GM23338 (cell line): Measurements from ENCODE around the gene VSTM2B. TPM values are rescaled to one million over a fixed set of nuclear protein-coding genes. Genes with fewer than 3 reads are reported as not detected.

Experiments
- ATAC-seq: fragments of 200-7000 bp; cut with Tn5 transposase; 3 replicates; pipeline ENCODE4 v1.9.1; 2020
- DNase-seq: peaks from one replicate; pipeline ENCODE4 v3.0.0-alpha.2; 2015; ENCODE audit warnings: low spot score
- H2AFZ ChIP-seq: fragments of 200-600 bp; sonication (generic); 2 replicates; pipeline ENCODE4 v1.8.0; 2016; ENCODE audit warnings: antibody characterized with exemption, mild to moderate bottlenecking, moderate library complexity
- H3F3A ChIP-seq: fragments of 200-600 bp; sonication (generic); replicated peaks from 2 replicates; pipeline ENCODE4 v1.8.0; 2017; ENCODE audit warnings: antibody characterized with exemption, mixed run types, low read depth
- H3K27ac ChIP-seq: fragments of 200-600 bp; sonication (generic); 2 replicates; pipeline ENCODE4 v1.6.1; 2016; ENCODE audit warnings: low read depth
- H3K27me3 ChIP-seq: fragments of 200-600 bp; sonication (generic); 2 replicates; pipeline ENCODE4 v1.8.0; 2016; ENCODE audit warnings: mild to moderate bottlenecking, mixed run types, moderate library complexity; ENCODE audit not compliant: insufficient read depth
- H3K36me3 ChIP-seq: fragments of 200-600 bp; sonication (generic); 2 replicates; pipeline ENCODE4 v1.8.0; 2016; ENCODE audit warnings: mild to moderate bottlenecking; ENCODE audit not compliant: insufficient read depth
- H3K4me1 ChIP-seq: fragments of 200-600 bp; sonication (generic); 2 replicates; pipeline ENCODE4 v1.8.0; 2016; ENCODE audit warnings: mild to moderate bottlenecking, moderate library complexity; ENCODE audit not compliant: insufficient read depth
- H3K4me2 ChIP-seq: fragments of 200-600 bp; sonication (generic); 2 replicates; pipeline ENCODE4 v1.7.1; 2017; ENCODE audit warnings: mixed run types
- H3K4me3 ChIP-seq: fragments of 200-600 bp; sonication (generic); 2 replicates; pipeline ENCODE4 v1.6.1; 2016; ENCODE audit warnings: mixed run types
- H3K79me2 ChIP-seq: fragments of 200-600 bp; sonication (generic); replicated peaks from 2 replicates; pipeline ENCODE4 v1.8.0; 2017; ENCODE audit warnings: mild to moderate bottlenecking; ENCODE audit not compliant: insufficient read depth
- H3K9me2 ChIP-seq: fragments of 200-600 bp; sonication (generic); 2 replicates; pipeline ENCODE4 v1.8.0; 2017; ENCODE audit not compliant: insufficient read depth
- H4K20me1 ChIP-seq: fragments of 200-600 bp; sonication (generic); replicated peaks from 2 replicates; pipeline ENCODE4 v1.8.0; 2017; ENCODE audit warnings: mild to moderate bottlenecking; ENCODE audit not compliant: insufficient read depth
- H3K27ac Mint-ChIP-seq: 2 replicates; pipeline ENCODE4 v1.8.0; 2020; ENCODE audit warnings: inconsistent platforms, mild to moderate bottlenecking, moderate library complexity, mixed read lengths
- H3K27me3 Mint-ChIP-seq: 3 replicates; pipeline ENCODE4 v1.8.0; 2022; ENCODE audit warnings: low read depth, mild to moderate bottlenecking, moderate library complexity, mixed read lengths, inconsistent platforms; ENCODE audit not compliant: insufficient read depth, poor library complexity
- H3K36me3 Mint-ChIP-seq: 3 replicates; pipeline ENCODE4 v1.8.0; 2021; ENCODE audit warnings: low read depth, mild to moderate bottlenecking, inconsistent platforms, moderate library complexity, mixed read lengths
- H3K4me1 Mint-ChIP-seq: 3 replicates; pipeline ENCODE4 v1.8.0; 2020; ENCODE audit warnings: mild to moderate bottlenecking, inconsistent platforms, mixed read lengths
- H3K4me3 Mint-ChIP-seq: 3 replicates; pipeline ENCODE4 v1.8.0; 2021; ENCODE audit warnings: moderate library complexity, mild to moderate bottlenecking, inconsistent platforms, mixed read lengths
- H3K9me3 Mint-ChIP-seq: 3 replicates; pipeline ENCODE4 v1.8.0; 2020; ENCODE audit warnings: moderate library complexity, mild to moderate bottlenecking, inconsistent platforms, mixed read lengths
- POLR2AphosphoS5 ChIP-seq: IDR thresholded peaks from 2 replicates; pipeline ENCODE4 v1.6.1; 2016; ENCODE audit warnings: antibody characterized with exemption, low read depth
- ZNF462 ChIP-seq: fragments of 250-450 bp; sonication (Bioruptor Pico); IDR thresholded peaks from 2 replicates; pipeline ENCODE4 v1.5.0; 2020; ENCODE audit warnings: mild to moderate bottlenecking, moderate library complexity
- polyA plus RNA-seq: library from polyadenylated mRNA; unstranded; fragments of >200 nt; fragmentation: Nextera tagmentation; extraction: Ambion mirVana; gene quantifications from 2 replicates; pipeline ENCODE4 v1.2.1, GENCODE V29; 2016
- total RNA-seq: library from RNA; depleted of rRNA; stranded (reverse); fragments of >200 nt; shearing (Covaris generic); gene quantifications from 2 replicates; pipeline ENCODE4 v1.2.3, GENCODE V29; 2014
- TF ChIP-seq, protein P1 (sequence below): IDR thresholded peaks from one replicate; pipeline ENCODE4 v1.6.1; 2018; ENCODE audit warnings: antibody characterized with exemption; ENCODE audit not compliant: unreplicated experiment

Gene VSTM2B
- total and polyA plus RNA-seq, 2 experiments from 2014 or later: 1.2 to 1.8 TPM

- Histone ChIP-seq H3K4me3 (no peak overlapping the region), H3K79me2 (no peaks in the 10 kb centered on the region), H3K4me2 (no peak overlapping the region), H3K9me2 (no peaks in the 10 kb centered on the region), H4K20me1 (no peaks in the 10 kb centered on the region), H3K36me3 (no peaks in the 10 kb centered on the region), H3K27me3 (no peaks in the 10 kb centered on the region), H3K27ac (no peak overlapping the region), H2AFZ (0 out of 2 replicates have a peak overlapping the region, but pooled peaks have one; percentile 47), H3K4me1 (no peaks in the 10 kb centered on the region), H3F3A (no peaks in the 10 kb centered on the region)
- Mint-ChIP-seq H3K4me1 (peaks cover 16% of the 10 kb centered on the region), H3K27me3 (peaks cover 6% of the 10 kb centered on the region), H3K4me3 (no peak overlapping the region), H3K27ac (no peak overlapping the region), H3K9me3 (no peaks in the 10 kb centered on the region), H3K36me3 (no peaks in the 10 kb centered on the region)
- ATAC-seq: peak; percentile 62
- TF ChIP-seq, protein P1, sequence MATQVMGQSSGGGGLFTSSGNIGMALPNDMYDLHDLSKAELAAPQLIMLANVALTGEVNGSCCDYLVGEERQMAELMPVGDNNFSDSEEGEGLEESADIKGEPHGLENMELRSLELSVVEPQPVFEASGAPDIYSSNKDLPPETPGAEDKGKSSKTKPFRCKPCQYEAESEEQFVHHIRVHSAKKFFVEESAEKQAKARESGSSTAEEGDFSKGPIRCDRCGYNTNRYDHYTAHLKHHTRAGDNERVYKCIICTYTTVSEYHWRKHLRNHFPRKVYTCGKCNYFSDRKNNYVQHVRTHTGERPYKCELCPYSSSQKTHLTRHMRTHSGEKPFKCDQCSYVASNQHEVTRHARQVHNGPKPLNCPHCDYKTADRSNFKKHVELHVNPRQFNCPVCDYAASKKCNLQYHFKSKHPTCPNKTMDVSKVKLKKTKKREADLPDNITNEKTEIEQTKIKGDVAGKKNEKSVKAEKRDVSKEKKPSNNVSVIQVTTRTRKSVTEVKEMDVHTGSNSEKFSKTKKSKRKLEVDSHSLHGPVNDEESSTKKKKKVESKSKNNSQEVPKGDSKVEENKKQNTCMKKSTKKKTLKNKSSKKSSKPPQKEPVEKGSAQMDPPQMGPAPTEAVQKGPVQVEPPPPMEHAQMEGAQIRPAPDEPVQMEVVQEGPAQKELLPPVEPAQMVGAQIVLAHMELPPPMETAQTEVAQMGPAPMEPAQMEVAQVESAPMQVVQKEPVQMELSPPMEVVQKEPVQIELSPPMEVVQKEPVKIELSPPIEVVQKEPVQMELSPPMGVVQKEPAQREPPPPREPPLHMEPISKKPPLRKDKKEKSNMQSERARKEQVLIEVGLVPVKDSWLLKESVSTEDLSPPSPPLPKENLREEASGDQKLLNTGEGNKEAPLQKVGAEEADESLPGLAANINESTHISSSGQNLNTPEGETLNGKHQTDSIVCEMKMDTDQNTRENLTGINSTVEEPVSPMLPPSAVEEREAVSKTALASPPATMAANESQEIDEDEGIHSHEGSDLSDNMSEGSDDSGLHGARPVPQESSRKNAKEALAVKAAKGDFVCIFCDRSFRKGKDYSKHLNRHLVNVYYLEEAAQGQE: no peak
- no peak for DNase-seq
Observed at GRCh38 chr19:29568036-29569025, 42.5 kb downstream of the VSTM2B start.

GRCh38 chr19:29569038-29569911 is 43.5 kb downstream of the VSTM2B start:
- DNase-seq (no peak), ATAC-seq (no peak)
- no peak overlapping the region for H3K4me3 ChIP-seq
- TF ChIP-seq ZNF462: no peak
- TF ChIP-seq POLR2AphosphoS5: no peak
- H3K27me3 ChIP-seq: no peaks in the 10 kb centered on the region
- no peaks in the 10 kb centered on the region for H3K9me3 Mint-ChIP-seq
- no peak overlapping the region for H3K4me2 ChIP-seq
- H3K36me3 ChIP-seq: no peaks in the 10 kb centered on the region
- no peaks in the 10 kb centered on the region for H3K9me2 ChIP-seq
- no peaks in the 10 kb centered on the region for H4K20me1 ChIP-seq
- H3K36me3 Mint-ChIP-seq: no peaks in the 10 kb centered on the region
- H3K4me1 Mint-ChIP-seq: peaks cover 16% of the 10 kb centered on the region
- H3K4me1 ChIP-seq: no peaks in the 10 kb centered on the region
- H3K4me3 Mint-ChIP-seq: no peak overlapping the region
- peaks cover 6% of the 10 kb centered on the region for H3K27me3 Mint-ChIP-seq
- H3K27ac Mint-ChIP-seq: no peak overlapping the region
- H2AFZ ChIP-seq: no peak overlapping the region
- H3F3A ChIP-seq: no peaks in the 10 kb centered on the region
- H3K79me2 ChIP-seq: no peaks in the 10 kb centered on the region
- H3K27ac ChIP-seq: no peak overlapping the region
